ENCODE measurements around the gene PSME3. TPM values are rescaled to one million over a fixed set of nuclear protein-coding genes. Genes with fewer than 3 reads are reported as not detected.

The PSME3 gene
- total and polyA plus RNA-seq, 2 of the 13 experiments (the other 11 are each of a cell fraction or from before 2014, with no cell fraction given): 66.3 to 135 TPM

GRCh38 chr17:42798383-42799380 lies 34.5 kb upstream of the PSME3 start, which contains the start of the genes CNTD1 and COA3 (continued):
- 0 out of 2 replicates have a peak, but pooled peaks have one; percentile 52 for TF ChIP-seq ZBTB34 (CRISPR knock-in tag; IDR thresholded peaks at IDR 0.05)
- no peak for TF ChIP-seq ZNF75D (CRISPR knock-in tag; IDR thresholded peaks at IDR 0.05; ENCODE audit: borderline replicate concordance)
- no peak for TF ChIP-seq SP1 (IDR thresholded peaks at IDR 0.05)
- TF ChIP-seq SP1 (CRISPR knock-in tag; IDR thresholded peaks at IDR 0.05): peak; percentile 45; the same call in 1 of the 2 replicates
- TF ChIP-seq, protein P1, sequence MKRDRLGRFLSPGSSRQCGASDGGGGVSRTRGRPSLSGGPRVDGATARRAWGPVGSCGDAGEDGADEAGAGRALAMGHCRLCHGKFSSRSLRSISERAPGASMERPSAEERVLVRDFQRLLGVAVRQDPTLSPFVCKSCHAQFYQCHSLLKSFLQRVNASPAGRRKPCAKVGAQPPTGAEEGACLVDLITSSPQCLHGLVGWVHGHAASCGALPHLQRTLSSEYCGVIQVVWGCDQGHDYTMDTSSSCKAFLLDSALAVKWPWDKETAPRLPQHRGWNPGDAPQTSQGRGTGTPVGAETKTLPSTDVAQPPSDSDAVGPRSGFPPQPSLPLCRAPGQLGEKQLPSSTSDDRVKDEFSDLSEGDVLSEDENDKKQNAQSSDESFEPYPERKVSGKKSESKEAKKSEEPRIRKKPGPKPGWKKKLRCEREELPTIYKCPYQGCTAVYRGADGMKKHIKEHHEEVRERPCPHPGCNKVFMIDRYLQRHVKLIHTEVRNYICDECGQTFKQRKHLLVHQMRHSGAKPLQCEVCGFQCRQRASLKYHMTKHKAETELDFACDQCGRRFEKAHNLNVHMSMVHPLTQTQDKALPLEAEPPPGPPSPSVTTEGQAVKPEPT (CRISPR knock-in tag; IDR thresholded peaks at IDR 0.05; ENCODE audit: low read depth): peak; percentile 96
- no peak for TF ChIP-seq WIZ (CRISPR knock-in tag; IDR thresholded peaks at IDR 0.05)
- peak; percentile 95 for TF ChIP-seq BRD4 (CRISPR knock-in tag; IDR thresholded peaks at IDR 0.05)
- TF ChIP-seq HMG20B (CRISPR knock-in tag; conservative IDR thresholded peaks at IDR 0.05): no peak; the same call in 1 of the 2 replicates
- no peak for TF ChIP-seq ISX (CRISPR knock-in tag; conservative IDR thresholded peaks at IDR 0.05)
- TF ChIP-seq ZNF768 (CRISPR knock-in tag; IDR thresholded peaks at IDR 0.05): peak; percentile 73; the same call in 1 of the 2 replicates
- TF ChIP-seq, protein P2, sequence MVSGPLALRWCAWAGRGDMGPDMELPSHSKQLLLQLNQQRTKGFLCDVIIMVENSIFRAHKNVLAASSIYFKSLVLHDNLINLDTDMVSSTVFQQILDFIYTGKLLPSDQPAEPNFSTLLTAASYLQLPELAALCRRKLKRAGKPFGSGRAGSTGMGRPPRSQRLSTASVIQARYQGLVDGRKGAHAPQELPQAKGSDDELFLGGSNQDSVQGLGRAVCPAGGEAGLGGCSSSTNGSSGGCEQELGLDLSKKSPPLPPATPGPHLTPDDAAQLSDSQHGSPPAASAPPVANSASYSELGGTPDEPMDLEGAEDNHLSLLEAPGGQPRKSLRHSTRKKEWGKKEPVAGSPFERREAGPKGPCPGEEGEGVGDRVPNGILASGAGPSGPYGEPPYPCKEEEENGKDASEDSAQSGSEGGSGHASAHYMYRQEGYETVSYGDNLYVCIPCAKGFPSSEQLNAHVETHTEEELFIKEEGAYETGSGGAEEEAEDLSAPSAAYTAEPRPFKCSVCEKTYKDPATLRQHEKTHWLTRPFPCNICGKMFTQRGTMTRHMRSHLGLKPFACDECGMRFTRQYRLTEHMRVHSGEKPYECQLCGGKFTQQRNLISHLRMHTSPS (CRISPR knock-in tag; IDR thresholded peaks at IDR 0.05; ENCODE audit: low read depth): peak; percentile 67
- TF ChIP-seq MED8 (CRISPR knock-in tag; IDR thresholded peaks at IDR 0.05; ENCODE audit: insufficient replicate concordance): peak; percentile 75
- no peak for TF ChIP-seq ZNF251 (CRISPR knock-in tag; IDR thresholded peaks at IDR 0.05)
- TF ChIP-seq ZNF510 (CRISPR knock-in tag; IDR thresholded peaks at IDR 0.05; ENCODE audit: low read depth): peak; percentile 92; the same call in 1 of the 2 replicates
- TF ChIP-seq ZNF12 (CRISPR knock-in tag; IDR thresholded peaks at IDR 0.05): no peak
- no peak for TF ChIP-seq TEAD2 (CRISPR knock-in tag; IDR thresholded peaks at IDR 0.05)
- TF ChIP-seq, protein P3, sequence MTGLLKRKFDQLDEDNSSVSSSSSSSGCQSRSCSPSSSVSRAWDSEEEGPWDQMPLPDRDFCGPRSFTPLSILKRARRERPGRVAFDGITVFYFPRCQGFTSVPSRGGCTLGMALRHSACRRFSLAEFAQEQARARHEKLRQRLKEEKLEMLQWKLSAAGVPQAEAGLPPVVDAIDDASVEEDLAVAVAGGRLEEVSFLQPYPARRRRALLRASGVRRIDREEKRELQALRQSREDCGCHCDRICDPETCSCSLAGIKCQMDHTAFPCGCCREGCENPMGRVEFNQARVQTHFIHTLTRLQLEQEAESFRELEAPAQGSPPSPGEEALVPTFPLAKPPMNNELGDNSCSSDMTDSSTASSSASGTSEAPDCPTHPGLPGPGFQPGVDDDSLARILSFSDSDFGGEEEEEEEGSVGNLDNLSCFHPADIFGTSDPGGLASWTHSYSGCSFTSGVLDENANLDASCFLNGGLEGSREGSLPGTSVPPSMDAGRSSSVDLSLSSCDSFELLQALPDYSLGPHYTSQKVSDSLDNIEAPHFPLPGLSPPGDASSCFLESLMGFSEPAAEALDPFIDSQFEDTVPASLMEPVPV (CRISPR knock-in tag; IDR thresholded peaks at IDR 0.05): peak; percentile 96
- peak; percentile 91 for TF ChIP-seq ZNF879 (CRISPR knock-in tag; IDR thresholded peaks at IDR 0.05)
- TF ChIP-seq, protein P4, sequence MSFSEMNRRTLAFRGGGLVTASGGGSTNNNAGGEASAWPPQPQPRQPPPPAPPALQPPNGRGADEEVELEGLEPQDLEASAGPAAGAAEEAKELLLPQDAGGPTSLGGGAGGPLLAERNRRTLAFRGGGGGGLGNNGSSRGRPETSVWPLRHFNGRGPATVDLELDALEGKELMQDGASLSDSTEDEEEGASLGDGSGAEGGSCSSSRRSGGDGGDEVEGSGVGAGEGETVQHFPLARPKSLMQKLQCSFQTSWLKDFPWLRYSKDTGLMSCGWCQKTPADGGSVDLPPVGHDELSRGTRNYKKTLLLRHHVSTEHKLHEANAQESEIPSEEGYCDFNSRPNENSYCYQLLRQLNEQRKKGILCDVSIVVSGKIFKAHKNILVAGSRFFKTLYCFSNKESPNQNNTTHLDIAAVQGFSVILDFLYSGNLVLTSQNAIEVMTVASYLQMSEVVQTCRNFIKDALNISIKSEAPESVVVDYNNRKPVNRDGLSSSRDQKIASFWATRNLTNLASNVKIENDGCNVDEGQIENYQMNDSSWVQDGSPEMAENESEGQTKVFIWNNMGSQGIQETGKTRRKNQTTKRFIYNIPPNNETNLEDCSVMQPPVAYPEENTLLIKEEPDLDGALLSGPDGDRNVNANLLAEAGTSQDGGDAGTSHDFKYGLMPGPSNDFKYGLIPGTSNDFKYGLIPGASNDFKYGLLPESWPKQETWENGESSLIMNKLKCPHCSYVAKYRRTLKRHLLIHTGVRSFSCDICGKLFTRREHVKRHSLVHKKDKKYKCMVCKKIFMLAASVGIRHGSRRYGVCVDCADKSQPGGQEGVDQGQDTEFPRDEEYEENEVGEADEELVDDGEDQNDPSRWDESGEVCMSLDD (CRISPR knock-in tag; IDR thresholded peaks at IDR 0.05; ENCODE audit: borderline replicate concordance): 0 out of 2 replicates have a peak, but pooled peaks have one; percentile 55

Measured in HepG2 (cell line).